ENCODE data around the gene TEX29. TPM values are rescaled to one million over a fixed set of nuclear protein-coding genes. Genes with fewer than 3 reads are reported as not detected.

The TEX29 gene
- total and polyA plus RNA-seq, 2 of the 4 experiments (the other 2 are of a cell fraction), result 0.46 TPM; not detected in 1

DNA sequence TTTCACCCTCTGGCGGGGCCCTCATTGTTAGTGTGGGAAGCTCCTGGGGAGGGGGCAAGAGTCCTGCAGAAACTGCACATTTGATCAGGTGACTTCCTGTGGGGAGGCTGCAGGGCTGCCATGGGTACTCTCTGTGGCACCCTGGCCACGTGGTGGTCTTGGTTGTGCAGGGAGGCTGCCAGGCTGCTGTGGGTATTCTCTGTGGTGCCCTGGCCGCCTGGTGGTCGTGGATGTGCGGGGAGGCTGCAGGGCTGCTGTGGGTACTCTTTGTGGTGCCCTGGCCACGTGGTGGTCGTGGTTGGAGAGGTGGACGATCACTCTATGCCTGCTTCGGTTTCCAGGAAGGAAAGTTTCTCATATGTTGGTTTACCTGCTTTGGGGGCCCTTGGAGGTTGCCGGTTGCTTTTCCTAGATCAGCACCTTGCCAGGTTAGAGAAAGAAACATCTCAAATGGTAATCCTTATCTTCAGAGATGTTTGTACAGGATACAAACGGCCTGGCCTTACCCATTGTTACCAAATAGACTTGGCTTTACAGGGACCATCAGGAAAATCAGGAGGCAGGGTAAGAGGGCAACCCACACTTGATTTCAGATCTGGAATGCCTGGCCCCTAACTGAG lies 22.9 kb downstream of the TEX29 start:
- H3K36me3 ChIP-seq (ENCODE audit: control insufficient read depth, insufficient read depth, low read length), result no peaks in the 10 kb centered on the region
- H3K14ac ChIP-seq (replicated peaks; ENCODE audit: low read depth, low read length), result no peak overlapping the region
- no peak for ATAC-seq (ENCODE audit: low read depth)
- H3K27me3 ChIP-seq (ENCODE audit: control insufficient read depth, insufficient read depth, low read length), result no peaks in the 10 kb centered on the region
- no peak overlapping the region for H4K8ac ChIP-seq (ENCODE audit: low read depth in 2 of 2, low read length in 2 of 2)
- no CpG with 5 or more reads among the region's 11 CpGs for WGBS, 2 experiments (ENCODE audit: extremely low coverage in 2 of 2, insufficient read length in 1 of 2)
- BruUV-seq (replicated peaks), result no TSS peak
- H4K91ac ChIP-seq (ENCODE audit: insufficient read depth, low read depth, low read length), result peak overlapping the region; percentile 26; the same call in 1 of the 2 replicates
- no peak overlapping the region for H3K23ac ChIP-seq (ENCODE audit: low read depth, low read length)
- no peak overlapping the region for H2BK5ac ChIP-seq (ENCODE audit: low read depth, low read length, poor library complexity, severe bottlenecking)
- no peak overlapping the region for H2AFZ ChIP-seq (replicated peaks; ENCODE audit: low read length, poor library complexity)
- no peak overlapping the region for H3K4me2 ChIP-seq (ENCODE audit: low read depth, low read length)
- H2BK120ac ChIP-seq (ENCODE audit: low read depth, low read length), result peak overlapping the region; percentile 30
- no peak overlapping the region for H3K4me3 ChIP-seq (ENCODE audit: insufficient read depth, low read depth, low read length)
- TF ChIP-seq SMC3 (IDR thresholded peaks at IDR 0.05; ENCODE audit: low read depth, low read length) (no peak), CHD1 (IDR thresholded peaks at IDR 0.05; ENCODE audit: low read depth, low read length) (no peak), MAFK (IDR thresholded peaks at IDR 0.05; ENCODE audit: low read depth, low read length) (no peak), BHLHE40 (IDR thresholded peaks at IDR 0.05; ENCODE audit: low read depth, low read length) (no peak)
- TF ChIP-seq, protein P1, sequence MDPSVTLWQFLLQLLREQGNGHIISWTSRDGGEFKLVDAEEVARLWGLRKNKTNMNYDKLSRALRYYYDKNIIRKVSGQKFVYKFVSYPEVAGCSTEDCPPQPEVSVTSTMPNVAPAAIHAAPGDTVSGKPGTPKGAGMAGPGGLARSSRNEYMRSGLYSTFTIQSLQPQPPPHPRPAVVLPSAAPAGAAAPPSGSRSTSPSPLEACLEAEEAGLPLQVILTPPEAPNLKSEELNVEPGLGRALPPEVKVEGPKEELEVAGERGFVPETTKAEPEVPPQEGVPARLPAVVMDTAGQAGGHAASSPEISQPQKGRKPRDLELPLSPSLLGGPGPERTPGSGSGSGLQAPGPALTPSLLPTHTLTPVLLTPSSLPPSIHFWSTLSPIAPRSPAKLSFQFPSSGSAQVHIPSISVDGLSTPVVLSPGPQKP (IDR thresholded peaks at IDR 0.05; ENCODE audit: borderline replicate concordance, low read depth, low read length), result no peak
- no peak overlapping the region for H3K56ac ChIP-seq (ENCODE audit: extremely low read depth, insufficient read depth, low read length)
- H4K5ac ChIP-seq (ENCODE audit: low read depth, low read length), result no peak overlapping the region
- H3K4me1 ChIP-seq (ENCODE audit: control insufficient read depth, insufficient read depth, low read length), result peaks cover 8% of the 10 kb centered on the region
- dilution Hi-C loops (cut with HindIII; ENCODE audit: low sequenced_read_pairs, unreplicated experiment), result no loop called here
- H2AK5ac ChIP-seq (ENCODE audit: low read depth, low read length), result no peak overlapping the region; the same call in 1 of the 2 replicates
- no peak overlapping the region; the same call in 1 of the 2 replicates for H3K18ac ChIP-seq (ENCODE audit: low read depth, low read length)
- H2BK15ac ChIP-seq (ENCODE audit: low read depth, low read length), result no peak overlapping the region
- intact Hi-C loops (cut with micrococcal nuclease), result no loop called here
- no peaks in the 10 kb centered on the region for H3K79me1 ChIP-seq (ENCODE audit: low read depth in 1 of 2, low read length in 2 of 2)
- peak overlapping the region; percentile 45; the same call in 1 of the 2 replicates for H2BK20ac ChIP-seq (ENCODE audit: low read depth, low read length)
- peak overlapping the region; percentile 22; the same call in 1 of the 2 replicates for H3K4ac ChIP-seq (ENCODE audit: low read depth, low read length)
- no peaks in the 10 kb centered on the region for H4K20me1 ChIP-seq (ENCODE audit: insufficient read depth, low read length)
- no peaks in the 10 kb centered on the region for H3K9me1 ChIP-seq (ENCODE audit: insufficient read depth, low read length)
- H2AK9ac ChIP-seq (replicated peaks; ENCODE audit: low read depth, low read length, poor library complexity), result peak overlapping the region; percentile 67
- H3K27ac ChIP-seq (ENCODE audit: insufficient read depth, low read length), result no peak overlapping the region
- CTCF ChIA-PET, result no interaction called here
- DNase-seq, result no peak
- no peak overlapping the region for H3K9ac ChIP-seq (ENCODE audit: low read depth, low read length)
- in situ Hi-C loops (cut with MboI; ENCODE audit: low sequenced_read_pairs), result no loop called here
- POLR2A ChIA-PET (ENCODE audit: unreplicated experiment), result no interaction called here
- H3K9me3 ChIP-seq (ENCODE audit: control insufficient read depth, insufficient read depth, low read length), result no peaks in the 10 kb centered on the region

Data from IMR-90 (cell line).